Measurements from ENCODE around the gene ALKBH6.

ALKBH6 gene

DNA sequence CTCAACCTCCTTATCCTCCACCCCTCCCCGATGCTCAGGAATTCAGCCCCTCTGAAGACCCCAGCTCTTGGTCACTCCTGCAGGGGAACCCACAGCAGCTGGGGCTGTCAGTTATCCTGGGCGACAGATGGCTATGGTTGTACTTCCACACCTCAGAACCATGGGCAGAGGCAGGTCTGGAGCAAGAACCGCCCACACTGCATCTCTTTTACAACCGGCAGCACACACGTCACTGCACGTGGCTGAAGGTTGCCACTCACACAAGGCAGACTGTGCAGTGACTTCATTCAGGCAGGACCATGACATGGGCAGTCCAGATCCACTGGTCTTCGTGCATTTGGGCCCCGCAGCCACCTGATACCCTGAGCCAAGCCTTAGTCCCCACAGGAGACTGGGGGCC lies 40.5 kb downstream of the ALKBH6 start:
- DNase-seq (ENCODE audit: extremely low spot score, insufficient read length, low read depth) (no peak), FAIRE-seq (no peak)

GRCh38 chr19:35966771-35967170 lies 47.2 kb downstream of the ALKBH6 start:
- DNase-seq (ENCODE audit: extremely low spot score, insufficient read length, low read depth): no peak
- no peak for FAIRE-seq

- no peak for DNase-seq (ENCODE audit: extremely low spot score, insufficient read length, low read depth)
- no peak for FAIRE-seq
Observed at GRCh38 chr19:35963514-35963913, 50.5 kb downstream of the ALKBH6 start.

- DNase-seq (ENCODE audit: extremely low spot score, insufficient read length, low read depth) (no peak), FAIRE-seq (no peak)
Observed at GRCh38 chr19:35960432-35960972, 53.5 kb downstream of the ALKBH6 start.

GRCh38 chr19:35959968-35960320 lies 54.1 kb downstream of the ALKBH6 start:
- no peak for DNase-seq (ENCODE audit: extremely low spot score, insufficient read length, low read depth)
- no peak for FAIRE-seq

Measured in GM18507 (cell line).